ENCODE results near the gene SENP7. TPM values are rescaled to one million over a fixed set of nuclear protein-coding genes. Genes with fewer than 3 reads are reported as not detected.

The SENP7 gene
- polyA plus RNA-seq, 3 donors = 1.6 to 12.4 (median 3.8) TPM

- no peaks in the 10 kb centered on the region for H3K4me1 Mint-ChIP-seq
- Histone ChIP-seq H3K27me3 (ENCODE audit: control insufficient read depth in 2 of 2, insufficient read depth in 2 of 2, low read length in 2 of 2) (no peaks in the 10 kb centered on the region), H4K20me1 (ENCODE audit: insufficient read depth, low read length) (no peaks in the 10 kb centered on the region), H3K36me3 (replicated peaks in 1 of 2; ENCODE audit: control insufficient read depth in 1 of 2, insufficient read depth in 2 of 2, low read length in 2 of 2) (no peaks in the 10 kb centered on the region), H3K9ac (ENCODE audit: insufficient read depth, low read length, poor library complexity, severe bottlenecking) (no peak overlapping the region), H3K27ac (ENCODE audit: low read depth in 1 of 2, low read length in 2 of 2) (no peak overlapping the region), H3K4me1 (ENCODE audit: control insufficient read depth in 1 of 2, insufficient read depth in 2 of 2, low read length in 2 of 2) (no peaks in the 10 kb centered on the region), H3K9me3 (replicated peaks in 1 of 2; ENCODE audit: control insufficient read depth in 1 of 2, insufficient read depth in 1 of 2, low read length in 2 of 2) (no peaks in the 10 kb centered on the region), H2AFZ (ENCODE audit: insufficient read depth, low read depth, low read length, poor library complexity, severe bottlenecking) (no peak overlapping the region), H3K79me2 (ENCODE audit: insufficient read depth, low read length) (no peaks in the 10 kb centered on the region), H3K4me2 (replicated peaks; ENCODE audit: extremely low read depth, low read length, poor library complexity, severe bottlenecking) (no peak overlapping the region), H3K4me3 (replicated peaks in 1 of 3; ENCODE audit: low read depth in 2 of 3, low read length in 3 of 3) (no peak overlapping the region)
- no peak overlapping the region for H3K4me3 Mint-ChIP-seq
- intact Hi-C loops (cut with micrococcal nuclease) = no loop called here
- H3K27me3 Mint-ChIP-seq (ENCODE audit: low read depth in 3 of 3) = peaks cover 0 to 4% (median 0%) of the 10 kb centered on the region in 3 donors
- no peak for DNase-seq
- TF ChIP-seq, protein P1, sequence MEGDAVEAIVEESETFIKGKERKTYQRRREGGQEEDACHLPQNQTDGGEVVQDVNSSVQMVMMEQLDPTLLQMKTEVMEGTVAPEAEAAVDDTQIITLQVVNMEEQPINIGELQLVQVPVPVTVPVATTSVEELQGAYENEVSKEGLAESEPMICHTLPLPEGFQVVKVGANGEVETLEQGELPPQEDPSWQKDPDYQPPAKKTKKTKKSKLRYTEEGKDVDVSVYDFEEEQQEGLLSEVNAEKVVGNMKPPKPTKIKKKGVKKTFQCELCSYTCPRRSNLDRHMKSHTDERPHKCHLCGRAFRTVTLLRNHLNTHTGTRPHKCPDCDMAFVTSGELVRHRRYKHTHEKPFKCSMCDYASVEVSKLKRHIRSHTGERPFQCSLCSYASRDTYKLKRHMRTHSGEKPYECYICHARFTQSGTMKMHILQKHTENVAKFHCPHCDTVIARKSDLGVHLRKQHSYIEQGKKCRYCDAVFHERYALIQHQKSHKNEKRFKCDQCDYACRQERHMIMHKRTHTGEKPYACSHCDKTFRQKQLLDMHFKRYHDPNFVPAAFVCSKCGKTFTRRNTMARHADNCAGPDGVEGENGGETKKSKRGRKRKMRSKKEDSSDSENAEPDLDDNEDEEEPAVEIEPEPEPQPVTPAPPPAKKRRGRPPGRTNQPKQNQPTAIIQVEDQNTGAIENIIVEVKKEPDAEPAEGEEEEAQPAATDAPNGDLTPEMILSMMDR (IDR thresholded peaks at IDR 0.05) = no peak
- no peaks in the 10 kb centered on the region for H3K36me3 Mint-ChIP-seq
- H3K9me3 Mint-ChIP-seq = peaks cover 0 to 16% (median 0%) of the 10 kb centered on the region in 7 donors
- WGBS (ENCODE audit: insufficient coverage) = no CpG with 5 or more reads among the region's 4 CpGs
- H3K27ac Mint-ChIP-seq = no peak overlapping the region
These were observed 17.0 kb upstream of the SENP7 start for GRCh38 chr3:101529816-101530685.

- no peak overlapping the region for H3K4me3 Mint-ChIP-seq
- H2AFZ ChIP-seq (ENCODE audit: insufficient read depth, low read depth, low read length, poor library complexity, severe bottlenecking) = no peak overlapping the region
- TF ChIP-seq, protein P1 (IDR thresholded peaks at IDR 0.05) = no peak
- no peak overlapping the region for H3K27ac ChIP-seq (ENCODE audit: low read depth in 1 of 2, low read length in 2 of 2)
- no CpG with 5 or more reads among the region's 1 CpG for WGBS (ENCODE audit: insufficient coverage)
- H3K4me3 ChIP-seq (replicated peaks in 1 of 3; ENCODE audit: low read depth in 2 of 3, low read length in 3 of 3) = no peak overlapping the region
- H3K36me3 Mint-ChIP-seq = no peaks in the 10 kb centered on the region
- no peaks in the 10 kb centered on the region for H3K9me3 ChIP-seq (replicated peaks in 1 of 2; ENCODE audit: control insufficient read depth in 1 of 2, insufficient read depth in 1 of 2, low read length in 2 of 2)
- H3K4me1 Mint-ChIP-seq = no peaks in the 10 kb centered on the region
- no peak overlapping the region for H3K4me2 ChIP-seq (replicated peaks; ENCODE audit: extremely low read depth, low read length, poor library complexity, severe bottlenecking)
- H3K9ac ChIP-seq (ENCODE audit: insufficient read depth, low read length, poor library complexity, severe bottlenecking) = no peak overlapping the region
- peaks cover 0 to 16% (median 0%) of the 10 kb centered on the region in 7 donors for H3K9me3 Mint-ChIP-seq
- H3K27ac Mint-ChIP-seq = no peak overlapping the region
- H3K4me1 ChIP-seq (ENCODE audit: control insufficient read depth in 1 of 2, insufficient read depth in 2 of 2, low read length in 2 of 2) = no peaks in the 10 kb centered on the region
- DNase-seq = no peak
- H3K27me3 Mint-ChIP-seq (ENCODE audit: low read depth in 3 of 3) = no peaks in the 10 kb centered on the region
- H3K79me2 ChIP-seq (ENCODE audit: insufficient read depth, low read length) = no peaks in the 10 kb centered on the region
- H3K36me3 ChIP-seq (replicated peaks in 1 of 2; ENCODE audit: control insufficient read depth in 1 of 2, insufficient read depth in 2 of 2, low read length in 2 of 2) = no peaks in the 10 kb centered on the region
- H3K27me3 ChIP-seq (ENCODE audit: control insufficient read depth in 2 of 2, insufficient read depth in 2 of 2, low read length in 2 of 2) = no peaks in the 10 kb centered on the region
- no peaks in the 10 kb centered on the region for H4K20me1 ChIP-seq (ENCODE audit: insufficient read depth, low read length)
- intact Hi-C loops (cut with micrococcal nuclease) = no loop called here
These were observed 14.9 kb upstream of the SENP7 start for GRCh38 chr3:101527906-101528305.

Data from CD14-positive monocyte (primary cell).